ENCODE measurements around the gene SLC16A3.
A peak's percentile ranks its signal among the peaks of the same experiment; 100 is the strongest.

SLC16A3 gene

DNA sequence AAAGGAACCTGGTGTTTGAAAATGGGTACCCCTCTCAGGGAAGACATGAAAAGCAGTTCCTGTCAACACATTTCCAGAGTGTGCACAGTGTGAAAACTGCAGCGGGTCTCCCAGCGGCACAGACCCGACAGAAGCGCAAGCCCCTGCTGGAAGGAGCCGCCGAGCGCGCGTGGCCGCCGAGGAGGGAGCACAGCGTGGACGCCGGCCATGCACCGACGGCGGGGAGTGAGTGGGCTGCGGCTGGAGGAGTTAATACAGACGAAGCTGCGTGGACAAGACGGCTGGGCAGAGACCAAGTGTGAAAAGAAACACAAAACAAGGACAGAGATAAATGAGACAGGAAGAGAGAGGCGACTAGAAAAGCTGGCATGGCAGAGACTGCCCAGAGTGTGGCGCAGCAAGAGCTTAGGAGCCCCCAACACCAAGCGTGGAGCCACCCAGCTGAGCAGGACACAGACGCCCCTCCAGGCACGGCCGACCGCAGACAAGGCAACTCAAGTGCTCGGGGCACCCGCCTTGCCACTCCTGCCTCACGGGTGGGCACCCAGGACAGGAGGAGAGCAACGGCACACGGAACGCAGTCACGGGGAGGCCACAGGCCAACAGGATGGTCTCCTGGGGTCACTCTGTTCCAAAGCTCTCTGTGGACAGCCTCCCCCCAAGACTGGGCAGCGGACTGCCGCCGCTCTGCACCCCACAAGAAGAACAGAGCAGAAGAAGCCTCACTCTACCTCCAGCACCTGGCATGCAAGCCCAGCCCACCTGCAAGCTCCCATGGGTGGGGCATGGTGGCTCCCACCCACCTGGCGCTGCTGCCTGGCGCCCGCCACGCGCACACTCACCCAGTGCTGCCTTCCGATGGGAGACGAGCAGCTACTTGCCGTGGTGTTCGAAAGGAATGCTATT is 16.5 kb downstream of the SLC16A3 start:
- H3K4me3 ChIP-seq (ENCODE audit: control insufficient read depth, low read depth, low read length) = no peak overlapping the region
- no peak for DNase-seq (ENCODE audit: low read depth)
- TF ChIP-seq, protein P1, sequence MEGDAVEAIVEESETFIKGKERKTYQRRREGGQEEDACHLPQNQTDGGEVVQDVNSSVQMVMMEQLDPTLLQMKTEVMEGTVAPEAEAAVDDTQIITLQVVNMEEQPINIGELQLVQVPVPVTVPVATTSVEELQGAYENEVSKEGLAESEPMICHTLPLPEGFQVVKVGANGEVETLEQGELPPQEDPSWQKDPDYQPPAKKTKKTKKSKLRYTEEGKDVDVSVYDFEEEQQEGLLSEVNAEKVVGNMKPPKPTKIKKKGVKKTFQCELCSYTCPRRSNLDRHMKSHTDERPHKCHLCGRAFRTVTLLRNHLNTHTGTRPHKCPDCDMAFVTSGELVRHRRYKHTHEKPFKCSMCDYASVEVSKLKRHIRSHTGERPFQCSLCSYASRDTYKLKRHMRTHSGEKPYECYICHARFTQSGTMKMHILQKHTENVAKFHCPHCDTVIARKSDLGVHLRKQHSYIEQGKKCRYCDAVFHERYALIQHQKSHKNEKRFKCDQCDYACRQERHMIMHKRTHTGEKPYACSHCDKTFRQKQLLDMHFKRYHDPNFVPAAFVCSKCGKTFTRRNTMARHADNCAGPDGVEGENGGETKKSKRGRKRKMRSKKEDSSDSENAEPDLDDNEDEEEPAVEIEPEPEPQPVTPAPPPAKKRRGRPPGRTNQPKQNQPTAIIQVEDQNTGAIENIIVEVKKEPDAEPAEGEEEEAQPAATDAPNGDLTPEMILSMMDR (conservative IDR thresholded peaks at IDR 0.05; ENCODE audit: control insufficient read depth, insufficient read depth, low read depth, low read length) = no peak

DNA sequence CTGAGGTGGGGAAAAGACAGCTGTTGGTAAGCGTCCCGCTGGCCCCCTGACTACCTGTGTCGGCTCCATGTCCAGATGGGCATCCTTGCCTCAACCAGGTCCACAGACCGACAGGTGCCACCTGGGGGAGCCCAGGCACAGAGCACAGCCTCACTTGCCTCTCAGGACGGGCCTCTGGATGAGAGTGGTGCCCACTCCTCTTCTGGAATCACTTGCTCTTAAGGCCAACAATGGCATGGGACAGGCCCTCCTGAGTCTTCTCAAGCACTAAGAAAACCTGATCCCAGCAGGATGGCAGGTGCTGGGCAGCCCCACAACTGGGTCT is 17.2 kb downstream of the SLC16A3 start:
- no peak overlapping the region for H3K4me3 ChIP-seq (ENCODE audit: control insufficient read depth, low read depth, low read length)
- DNase-seq (ENCODE audit: low read depth) = no peak
- TF ChIP-seq, protein P1 (conservative IDR thresholded peaks at IDR 0.05; ENCODE audit: control insufficient read depth, insufficient read depth, low read depth, low read length) = no peak

DNA sequence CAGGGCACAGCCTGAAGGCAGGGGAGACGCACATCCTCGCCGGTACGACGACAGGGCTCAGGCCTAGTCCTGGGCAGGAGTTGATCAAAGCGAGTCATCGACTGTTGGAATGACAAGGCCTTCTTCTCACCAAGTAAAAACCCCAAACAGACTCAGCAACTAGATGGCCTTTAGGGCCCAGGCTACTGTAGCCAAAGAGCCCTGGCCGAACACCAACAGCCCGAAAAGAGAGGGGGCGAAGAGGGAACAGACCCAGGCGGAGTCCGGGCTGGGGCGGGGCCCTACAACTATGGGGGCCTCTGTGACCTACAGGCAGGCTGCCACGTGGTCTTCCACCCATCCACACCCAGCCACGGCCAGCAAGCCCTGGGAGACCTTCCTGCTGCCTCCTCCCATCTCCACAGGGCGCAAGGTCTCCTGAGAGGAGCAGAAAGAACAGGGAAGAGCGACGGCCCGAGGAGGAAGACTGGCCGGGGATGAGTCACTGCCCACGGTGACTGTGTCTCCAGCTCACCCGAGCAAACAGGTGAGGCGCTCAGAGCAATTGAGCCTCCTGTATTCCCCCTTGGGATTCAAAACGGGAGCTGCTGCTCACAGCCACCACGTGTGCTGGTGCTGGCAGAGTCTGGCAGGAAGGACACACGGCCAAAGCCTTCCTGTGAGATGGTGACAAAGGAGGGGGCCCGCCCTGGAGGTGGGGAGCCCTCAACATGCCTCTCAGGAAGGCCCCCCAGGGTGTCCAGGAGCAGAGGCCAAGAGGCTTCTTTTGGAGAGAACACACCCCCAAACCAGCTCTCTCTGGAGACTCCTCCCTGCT is 17.7 kb downstream of the SLC16A3 start:
- DNase-seq (ENCODE audit: low read depth) = peak; percentile 91
- no peak overlapping the region for H3K4me3 ChIP-seq (ENCODE audit: control insufficient read depth, low read depth, low read length)
- TF ChIP-seq, protein P1 (conservative IDR thresholded peaks at IDR 0.05; ENCODE audit: control insufficient read depth, insufficient read depth, low read depth, low read length) = no peak

DNA sequence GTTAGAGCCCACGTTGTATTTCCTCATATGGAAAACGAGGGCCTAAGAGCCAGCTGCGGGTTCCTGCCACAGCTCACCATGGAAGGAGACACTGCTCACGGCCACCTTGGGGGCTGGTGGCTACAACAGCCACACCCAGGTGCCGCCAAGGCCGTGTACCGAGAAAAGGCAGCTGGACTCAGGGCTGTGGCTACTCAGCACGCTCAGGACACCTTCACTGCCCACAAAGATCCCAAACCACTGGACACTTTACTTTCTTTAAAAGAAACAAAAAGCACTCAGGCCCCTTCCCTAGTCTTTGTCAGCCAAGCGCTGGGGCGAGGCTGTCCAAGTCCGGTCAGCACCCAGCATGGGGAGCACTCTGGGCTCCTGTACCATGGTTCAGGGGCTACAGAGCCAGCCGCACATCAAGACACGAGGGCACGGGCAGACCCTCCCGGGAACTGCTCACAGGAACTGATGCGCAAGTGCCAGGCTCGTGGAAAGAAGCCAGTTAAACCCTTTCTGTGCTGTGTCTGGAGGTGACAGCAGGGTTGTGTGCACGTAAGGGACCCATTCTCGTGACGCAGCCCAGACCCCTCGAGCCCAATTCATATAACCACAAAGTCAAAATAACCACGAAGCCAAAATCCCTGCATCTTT is 18.5 kb downstream of the SLC16A3 start:
- H3K4me3 ChIP-seq (ENCODE audit: control insufficient read depth, low read depth, low read length) = no peak overlapping the region
- DNase-seq (ENCODE audit: low read depth) = no peak
- TF ChIP-seq, protein P1 (conservative IDR thresholded peaks at IDR 0.05; ENCODE audit: control insufficient read depth, insufficient read depth, low read depth, low read length) = no peak

DNA sequence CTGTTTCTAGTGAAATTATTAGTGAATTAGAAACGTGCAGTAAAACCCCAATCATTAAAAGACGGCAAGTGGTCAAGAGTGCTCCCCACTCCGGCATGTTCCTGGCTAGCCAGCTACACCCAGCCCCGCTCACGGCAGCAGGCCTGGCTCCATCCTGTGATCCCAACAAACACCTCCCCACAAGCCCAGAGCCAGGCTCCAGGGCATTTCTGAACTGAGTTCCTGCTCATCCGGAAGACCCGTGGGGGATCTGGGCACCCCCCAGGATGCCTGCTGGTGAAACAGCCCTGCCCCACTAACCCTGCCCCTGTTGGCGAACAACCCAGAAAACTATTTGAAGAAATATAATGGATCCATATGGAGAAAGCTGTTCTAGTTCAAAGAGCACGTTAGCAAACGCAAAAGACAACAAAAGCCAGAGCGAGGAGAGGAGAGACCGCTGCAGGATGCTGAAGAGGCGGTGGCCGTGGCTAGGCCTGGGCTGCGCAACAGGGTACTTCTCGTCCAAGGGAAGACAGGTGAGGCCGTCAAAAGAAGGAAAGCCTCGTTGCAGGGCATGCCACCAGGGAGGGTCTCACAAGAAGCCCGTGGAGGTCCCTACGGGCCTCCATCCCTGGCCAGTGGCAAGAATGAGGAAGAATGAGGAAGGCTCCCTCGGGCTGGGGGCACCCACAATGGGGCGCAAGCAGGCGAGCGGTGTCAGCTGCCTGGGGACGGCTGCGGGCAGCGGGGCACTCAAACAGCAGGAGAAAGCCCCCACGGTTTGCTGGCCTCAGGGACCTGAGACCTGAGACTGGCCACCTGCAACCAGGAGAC is 19.2 kb downstream of the SLC16A3 start:
- DNase-seq (ENCODE audit: low read depth) = no peak
- TF ChIP-seq, protein P1 (conservative IDR thresholded peaks at IDR 0.05; ENCODE audit: control insufficient read depth, insufficient read depth, low read depth, low read length) = no peak
- H3K4me3 ChIP-seq (ENCODE audit: control insufficient read depth, low read depth, low read length) = no peak overlapping the region

All from fibroblast of mammary gland (primary cell).